WERI-Rb-1 (cell line): ENCODE measurements around the gene FIGN.

ENCODE experiments used
- DNase-seq: peaks from one replicate; pipeline ENCODE4 v3.0.0-alpha.2; 2020
- H3K27ac ChIP-seq: fragments of 250-450 bp; sonication (Bioruptor Pico); 2 replicates; pipeline ENCODE4 v1.5.1; 2020; ENCODE audit warnings: mild to moderate bottlenecking, moderate library complexity
- H3K27me3 ChIP-seq: fragments of 250-450 bp; sonication (Bioruptor Pico); 2 replicates; pipeline ENCODE4 v1.5.1; 2021; ENCODE audit warnings: mild to moderate bottlenecking, low read depth, moderate library complexity; ENCODE audit not compliant: insufficient read depth, severe bottlenecking
- H3K36me3 ChIP-seq: fragments of 250-450 bp; sonication (Bioruptor Pico); 2 replicates; pipeline ENCODE4 v1.5.1; 2020; ENCODE audit warnings: mild to moderate bottlenecking, moderate library complexity
- H3K4me3 ChIP-seq: 2 replicates; pipeline ENCODE4 v1.5.1; 2011; ENCODE audit warnings: low read depth, mild to moderate bottlenecking, control low read depth, low read length
- H3K9me3 ChIP-seq: fragments of 250-450 bp; sonication (Bioruptor Pico); 2 replicates; pipeline ENCODE4 v1.5.1; 2021; ENCODE audit warnings: mild to moderate bottlenecking, moderate library complexity; ENCODE audit not compliant: severe bottlenecking
- CTCF ChIP-seq: IDR thresholded peaks from 2 replicates; pipeline ENCODE4 v1.5.1; 2011; ENCODE audit warnings: low read depth, mild to moderate bottlenecking, control low read depth, inconsistent platforms, low read length

The FIGN gene

GRCh38 chr2:163701399-163702195 lies 34.2 kb downstream of the FIGN start:
- no peaks in the 10 kb centered on the region for H3K36me3 ChIP-seq
- no peaks in the 10 kb centered on the region for H3K9me3 ChIP-seq
- no peak overlapping the region for H3K4me3 ChIP-seq
- no peak for TF ChIP-seq CTCF
- DNase-seq, result no peak
- no peak overlapping the region for H3K27ac ChIP-seq
- no peaks in the 10 kb centered on the region for H3K27me3 ChIP-seq

DNA sequence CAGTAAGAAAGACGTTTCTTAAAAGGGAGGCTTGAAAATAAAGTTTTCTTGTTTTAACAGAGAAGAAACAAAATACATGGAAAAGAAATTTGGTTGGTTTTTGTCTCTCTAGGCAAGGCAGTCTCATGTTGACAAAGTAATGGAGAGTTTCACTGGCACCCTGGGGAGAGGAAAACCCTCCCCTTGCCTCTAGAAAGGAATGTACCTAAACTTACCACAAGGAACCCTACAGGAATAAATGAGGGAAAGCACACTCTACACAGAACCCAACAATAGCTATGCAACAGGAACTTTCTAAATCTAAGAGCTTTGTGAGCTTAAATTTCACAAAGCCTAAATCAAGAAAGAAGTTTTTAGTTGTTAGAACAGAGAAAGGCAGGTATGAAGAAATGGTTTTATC lies 37.0 kb downstream of the FIGN start:
- Histone ChIP-seq H3K27me3 (no peaks in the 10 kb centered on the region), H3K27ac (no peak overlapping the region), H3K4me3 (no peak overlapping the region), H3K9me3 (no peaks in the 10 kb centered on the region), H3K36me3 (no peaks in the 10 kb centered on the region)
- no peak for DNase-seq
- no peak for TF ChIP-seq CTCF

DNA sequence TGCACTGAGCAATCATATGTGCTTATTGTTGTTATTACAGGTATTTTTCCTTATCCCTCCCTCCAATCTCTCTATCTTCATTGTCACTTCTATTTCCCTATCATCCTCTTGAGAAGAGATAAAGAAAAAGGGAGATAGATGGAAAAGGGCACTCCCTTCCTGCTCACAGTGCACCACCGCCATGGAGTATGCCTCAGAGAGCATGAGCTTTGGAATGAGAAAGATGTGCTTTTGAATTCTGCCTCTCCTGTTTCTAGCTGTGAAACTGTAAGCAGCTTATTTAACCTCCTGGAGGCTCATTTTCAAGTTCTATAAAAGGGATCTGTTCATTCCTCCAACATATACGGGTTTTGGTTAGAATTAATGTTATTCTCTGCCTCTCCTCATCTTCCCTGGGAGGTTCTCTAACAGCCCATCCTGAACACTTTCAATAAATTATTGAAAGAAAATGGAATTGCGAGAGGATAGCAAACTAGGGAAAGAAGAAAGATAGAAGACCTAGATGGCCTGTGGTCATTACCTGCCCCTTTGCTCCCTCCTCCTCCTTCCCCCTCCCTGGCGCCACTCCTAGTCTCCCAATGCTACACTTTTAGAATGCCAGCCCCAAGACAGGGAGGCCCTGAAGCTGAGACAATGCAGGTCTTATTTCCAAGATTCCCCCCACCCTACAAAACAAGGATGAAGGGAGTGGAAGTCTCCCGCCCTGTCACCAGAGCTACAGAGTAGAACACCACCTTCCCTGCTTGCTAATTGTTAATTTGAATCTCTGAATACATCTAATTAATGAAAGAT lies 37.8 kb downstream of the FIGN start:
- Histone ChIP-seq H3K27me3 (no peaks in the 10 kb centered on the region), H3K9me3 (no peaks in the 10 kb centered on the region), H3K27ac (no peak overlapping the region), H3K36me3 (no peaks in the 10 kb centered on the region), H3K4me3 (no peak overlapping the region)
- TF ChIP-seq CTCF, result no peak
- DNase-seq, result no peak

DNA sequence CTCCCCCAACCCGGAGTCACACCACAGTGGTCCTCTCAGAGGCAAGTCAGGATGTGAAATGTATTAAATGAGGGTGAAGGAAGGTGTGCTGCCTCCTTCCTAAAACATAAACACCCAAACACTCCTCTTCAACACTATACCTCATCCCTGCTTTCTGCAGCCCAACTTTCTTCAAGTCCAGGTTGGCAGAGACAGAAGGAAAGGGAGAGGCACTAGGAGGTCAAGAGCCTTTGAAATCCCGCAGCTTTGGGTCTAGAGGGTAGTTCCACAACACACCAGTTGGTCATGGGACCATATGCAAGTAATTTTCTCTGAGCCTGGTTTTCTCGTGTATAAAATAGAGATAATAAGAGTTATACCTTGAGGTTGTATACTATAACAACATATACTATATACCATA lies 38.4 kb downstream of the FIGN start:
- H3K27me3 ChIP-seq, result no peaks in the 10 kb centered on the region
- no peaks in the 10 kb centered on the region for H3K36me3 ChIP-seq
- no peak overlapping the region for H3K27ac ChIP-seq

GRCh38 chr2:163693484-163693883 lies 42.3 kb downstream of the FIGN start:
- Histone ChIP-seq H3K4me3 (no peak overlapping the region), H3K36me3 (no peaks in the 10 kb centered on the region), H3K27ac (no peak overlapping the region), H3K9me3 (no peaks in the 10 kb centered on the region), H3K27me3 (no peaks in the 10 kb centered on the region)
- TF ChIP-seq CTCF, result no peak
- DNase-seq, result no peak

More for the DNA sequence above, 38.4 kb downstream of the FIGN start:
- no peak for DNase-seq
- no peak for TF ChIP-seq CTCF
- Histone ChIP-seq H3K4me3 (no peak overlapping the region), H3K9me3 (no peaks in the 10 kb centered on the region)
